Caco-2 (cell line): Measurements from ENCODE around the gene PACS2. TPM values are rescaled to one million over a fixed set of nuclear protein-coding genes. Genes with fewer than 3 reads are reported as not detected.

Experiments used
- BruUV-seq: library from RNA; stranded (reverse); fragments of 400-500 nt; replicated peaks from 2 replicates; lab custom pipeline; 2021; lab: Mats Ljungman, UMichigan
- CTCF ChIA-PET: fragments of 300-600 bp; sonication (Branson Sonifier 250); formaldehyde crosslinking; loops from one replicate; lab custom pipeline; 2022; ENCODE audit warnings: antibody characterized with exemption; lab: Charles Lee
- POLR2A ChIA-PET: fragments of 300-600 bp; sonication (Branson Sonifier 250); formaldehyde crosslinking; loops from one replicate; lab custom pipeline; 2022; ENCODE audit warnings: antibody characterized with exemption; lab: Charles Lee
- DNase-seq, 2 experiments: peaks; one replicate each; pipeline versions ENCODE4 v3.0.0 to v3.0.0-alpha.2; 2020 to 2022
- H3K27me3 ChIP-seq: replicated peaks from 2 replicates; pipeline ENCODE4 v1.6.0; 2011; ENCODE audit warnings: low read length; ENCODE audit not compliant: control insufficient read depth, insufficient read depth
- H3K36me3 ChIP-seq: 2 replicates; pipeline ENCODE4 v1.5.1; 2011; ENCODE audit warnings: low read length; ENCODE audit not compliant: control insufficient read depth, insufficient read depth
- H3K4me1 ChIP-seq: fragments of 250-450 bp; sonication (Bioruptor Pico); 2 replicates; pipeline ENCODE4 v1.5.1; 2020; ENCODE audit warnings: mild to moderate bottlenecking
- H3K4me3 ChIP-seq: 2 replicates; pipeline ENCODE4 v1.5.1; 2011; ENCODE audit warnings: low read depth, mild to moderate bottlenecking, control low read depth, low read length
- H3K9me3 ChIP-seq: fragments of 250-450 bp; sonication (Bioruptor Pico); 2 replicates; pipeline ENCODE4 v1.5.1; 2020; ENCODE audit warnings: mild to moderate bottlenecking, moderate library complexity
- H3K27ac Mint-ChIP-seq: one replicate; pipeline ENCODE4 v1.8.0; 2022; ENCODE audit warnings: mixed read lengths; ENCODE audit not compliant: unreplicated experiment
- H3K27me3 Mint-ChIP-seq: one replicate; pipeline ENCODE4 v1.8.0; 2022; ENCODE audit warnings: mixed read lengths; ENCODE audit not compliant: insufficient read depth, unreplicated experiment
- H3K36me3 Mint-ChIP-seq: one replicate; pipeline ENCODE4 v1.8.0; 2022; ENCODE audit warnings: mild to moderate bottlenecking, mixed read lengths; ENCODE audit not compliant: insufficient read depth, unreplicated experiment
- H3K4me1 Mint-ChIP-seq: one replicate; pipeline ENCODE4 v1.8.0; 2022; ENCODE audit warnings: low read depth, mixed read lengths; ENCODE audit not compliant: unreplicated experiment
- H3K4me3 Mint-ChIP-seq: one replicate; pipeline ENCODE4 v1.8.0; 2022; ENCODE audit warnings: mild to moderate bottlenecking, moderate library complexity, mixed read lengths; ENCODE audit not compliant: unreplicated experiment
- H3K9me3 Mint-ChIP-seq: one replicate; pipeline ENCODE4 v1.8.0; 2022; ENCODE audit warnings: mixed read lengths; ENCODE audit not compliant: unreplicated experiment
- intact Hi-C: fragments of 100-400 bp; cut with micrococcal nuclease; formaldehyde crosslinking; loops from one replicate; pipeline ENCODE4 v1.10.0; 2022; ENCODE audit not compliant: unreplicated experiment
- total RNA-seq: library from RNA; stranded (reverse); gene quantifications from 2 replicates; pipeline ENCODE4 v1.2.3, GENCODE V29; 2022
- TF ChIP-seq, protein P1 (sequence below), 2 experiments: fragments of 200-600 bp in 1 of 2; IDR thresholded peaks; 1 replicate in 1 of 2; 2 replicates in 1 of 2; pipeline versions ENCODE4 v1.5.1 to v1.8.0; 2011 to 2022; ENCODE audit warnings: antibody characterized with exemption in 1 of 2, control low read depth in 1 of 2, inconsistent platforms in 1 of 2, low read depth in 1 of 2, low read length in 1 of 2, mild to moderate bottlenecking in 1 of 2, moderate library complexity in 1 of 2; ENCODE audit not compliant: insufficient read depth in 1 of 2, severe bottlenecking in 1 of 2, unreplicated experiment in 1 of 2

The PACS2 gene
- total RNA-seq, 1 experiment from 2014 or later = 58.1 TPM

DNA sequence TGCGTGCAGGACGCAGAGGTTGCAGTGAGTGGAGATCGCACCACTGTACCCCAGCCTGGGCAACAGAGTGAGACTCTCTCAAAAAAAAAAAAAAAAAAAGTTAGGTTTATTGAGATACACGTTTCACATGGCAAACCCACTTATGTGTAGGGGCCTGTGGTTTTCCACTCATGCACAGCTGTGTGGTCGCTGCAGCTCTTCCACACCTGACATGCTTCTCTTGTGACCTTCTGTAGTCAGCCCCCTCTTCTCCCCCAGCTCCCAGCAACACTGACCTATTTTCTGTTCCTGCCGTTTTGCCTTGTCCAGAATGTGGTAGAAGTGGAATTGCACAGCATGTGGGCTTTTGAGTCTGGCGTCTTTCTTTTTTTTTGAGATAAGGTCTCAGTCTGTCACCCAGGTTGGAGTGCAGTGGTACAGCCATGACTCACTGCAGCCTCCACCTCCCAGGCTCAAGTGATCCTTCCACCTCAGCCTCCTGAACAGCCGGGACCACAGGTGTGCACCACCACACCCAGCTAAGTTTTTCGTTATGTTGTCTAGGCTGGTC is 113.5 kb downstream of the PACS2 start:
- Histone ChIP-seq H3K27me3 (no peaks in the 10 kb centered on the region), H3K4me3 (no peak overlapping the region), H3K9me3 (no peaks in the 10 kb centered on the region), H3K4me1 (0 out of 2 replicates have a peak, but pooled peaks cover under 1% of the 10 kb centered on the region), H3K36me3 (peaks cover 2% of the 10 kb centered on the region; the same call in 1 of the 2 replicates)
- Mint-ChIP-seq H3K4me3 (no peak overlapping the region), H3K36me3 (peaks cover 64% of the 10 kb centered on the region), H3K27me3 (no peaks in the 10 kb centered on the region), H3K4me1 (peaks cover 2% of the 10 kb centered on the region), H3K27ac (no peak overlapping the region), H3K9me3 (no peaks in the 10 kb centered on the region)
- ChIA-PET CTCF (no interaction called here), POLR2A (no interaction called here)
- no TSS peak for BruUV-seq
- TF ChIP-seq, protein P1, sequence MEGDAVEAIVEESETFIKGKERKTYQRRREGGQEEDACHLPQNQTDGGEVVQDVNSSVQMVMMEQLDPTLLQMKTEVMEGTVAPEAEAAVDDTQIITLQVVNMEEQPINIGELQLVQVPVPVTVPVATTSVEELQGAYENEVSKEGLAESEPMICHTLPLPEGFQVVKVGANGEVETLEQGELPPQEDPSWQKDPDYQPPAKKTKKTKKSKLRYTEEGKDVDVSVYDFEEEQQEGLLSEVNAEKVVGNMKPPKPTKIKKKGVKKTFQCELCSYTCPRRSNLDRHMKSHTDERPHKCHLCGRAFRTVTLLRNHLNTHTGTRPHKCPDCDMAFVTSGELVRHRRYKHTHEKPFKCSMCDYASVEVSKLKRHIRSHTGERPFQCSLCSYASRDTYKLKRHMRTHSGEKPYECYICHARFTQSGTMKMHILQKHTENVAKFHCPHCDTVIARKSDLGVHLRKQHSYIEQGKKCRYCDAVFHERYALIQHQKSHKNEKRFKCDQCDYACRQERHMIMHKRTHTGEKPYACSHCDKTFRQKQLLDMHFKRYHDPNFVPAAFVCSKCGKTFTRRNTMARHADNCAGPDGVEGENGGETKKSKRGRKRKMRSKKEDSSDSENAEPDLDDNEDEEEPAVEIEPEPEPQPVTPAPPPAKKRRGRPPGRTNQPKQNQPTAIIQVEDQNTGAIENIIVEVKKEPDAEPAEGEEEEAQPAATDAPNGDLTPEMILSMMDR (IDR thresholded peaks at IDR 0.05; ENCODE audit: insufficient read depth in 1 of 2, low read depth in 1 of 2, low read length in 1 of 2, severe bottlenecking in 1 of 2, unreplicated experiment in 1 of 2) = no peak
- DNase-seq = no peak
- intact Hi-C loops = no loop called here

DNA sequence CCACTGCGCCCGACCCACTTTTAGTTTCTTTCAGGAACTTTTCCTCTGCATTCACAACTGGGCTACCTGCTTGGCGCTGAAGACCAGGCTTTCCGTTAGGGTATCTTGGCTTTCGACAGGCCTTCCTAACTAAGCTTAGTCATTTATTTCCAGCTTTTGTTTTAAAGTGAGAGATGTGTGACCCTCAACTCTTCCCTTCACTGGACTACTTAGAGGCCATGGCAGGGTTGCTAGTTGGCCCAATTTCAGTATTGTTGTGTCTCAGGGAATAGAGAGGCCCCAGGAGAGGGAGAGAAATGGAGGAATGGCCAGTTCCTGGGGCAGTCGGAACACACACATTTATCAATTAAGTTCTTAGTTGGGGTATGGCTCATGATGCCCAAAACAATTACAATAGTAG is 115.5 kb downstream of the PACS2 start:
- DNase-seq = no peak
- TF ChIP-seq, protein P1 (IDR thresholded peaks at IDR 0.05; ENCODE audit: insufficient read depth in 1 of 2, low read depth in 1 of 2, low read length in 1 of 2, severe bottlenecking in 1 of 2, unreplicated experiment in 1 of 2) = no peak
- H3K9me3 ChIP-seq = no peaks in the 10 kb centered on the region
- no peaks in the 10 kb centered on the region for H3K9me3 Mint-ChIP-seq
- no peak overlapping the region for H3K4me3 ChIP-seq
- H3K4me1 ChIP-seq = 0 out of 2 replicates have a peak, but pooled peaks cover 4% of the 10 kb centered on the region
- H3K27me3 ChIP-seq = no peaks in the 10 kb centered on the region
- ChIA-PET CTCF (no interaction called here), POLR2A (no interaction called here)
- no peak overlapping the region for H3K27ac Mint-ChIP-seq
- peaks cover 1% of the 10 kb centered on the region; the same call in 1 of the 2 replicates for H3K36me3 ChIP-seq
- peaks cover 52% of the 10 kb centered on the region for H3K36me3 Mint-ChIP-seq
- H3K4me3 Mint-ChIP-seq = no peak overlapping the region
- intact Hi-C loops = no loop called here
- no TSS peak for BruUV-seq
- H3K4me1 Mint-ChIP-seq = peaks cover 4% of the 10 kb centered on the region
- no peaks in the 10 kb centered on the region for H3K27me3 Mint-ChIP-seq

DNA sequence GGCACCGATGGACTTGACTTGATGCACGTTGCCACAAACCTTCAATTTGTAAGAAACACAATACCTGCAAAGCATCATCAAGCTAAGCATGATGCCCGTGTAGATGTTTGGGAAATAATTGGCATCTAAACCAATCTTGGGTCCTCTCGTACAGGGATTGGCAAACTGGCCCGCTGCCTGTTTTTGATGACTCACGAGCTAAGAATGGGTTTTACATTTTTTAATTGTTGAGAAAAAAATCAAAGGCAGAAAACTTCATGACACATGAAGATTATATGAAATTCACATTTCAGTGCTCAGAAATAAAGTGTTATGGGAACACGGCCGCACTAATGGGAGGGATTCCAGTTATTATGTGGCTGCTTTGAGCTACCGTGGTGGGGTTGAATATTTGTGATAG is 116.0 kb downstream of the PACS2 start:
- no TSS peak for BruUV-seq
- DNase-seq = no peak
- Mint-ChIP-seq H3K27ac (no peak overlapping the region), H3K9me3 (no peaks in the 10 kb centered on the region), H3K4me1 (peaks cover 4% of the 10 kb centered on the region), H3K36me3 (peaks cover 49% of the 10 kb centered on the region), H3K4me3 (no peak overlapping the region), H3K27me3 (no peaks in the 10 kb centered on the region)
- ChIA-PET POLR2A (no interaction called here), CTCF (no interaction called here)
- H3K36me3 ChIP-seq = peaks cover 1% of the 10 kb centered on the region; the same call in 1 of the 2 replicates
- no peak overlapping the region for H3K4me3 ChIP-seq
- TF ChIP-seq, protein P1 (IDR thresholded peaks at IDR 0.05; ENCODE audit: insufficient read depth in 1 of 2, low read depth in 1 of 2, low read length in 1 of 2, severe bottlenecking in 1 of 2, unreplicated experiment in 1 of 2) = no peak
- intact Hi-C loops = no loop called here
- no peaks in the 10 kb centered on the region for H3K27me3 ChIP-seq
- H3K4me1 ChIP-seq = 0 out of 2 replicates have a peak, but pooled peaks cover 4% of the 10 kb centered on the region
- no peaks in the 10 kb centered on the region for H3K9me3 ChIP-seq
